HEK293 (cell line): ENCODE data around the gene ZNF385D.

Source experiments
- CTCF ChIA-PET: fragments of 350-600 bp; formaldehyde crosslinking; extraction: SDS; loops from one replicate; lab custom pipeline; 2021; ENCODE audit warnings: antibody characterized with exemption; lab: Yijun Ruan, JAX
- POLR2A ChIA-PET: fragments of 300-600 bp; formaldehyde crosslinking; extraction: SDS; loops from one replicate; lab custom pipeline; 2020; ENCODE audit warnings: antibody characterized with exemption, inconsistent platforms; lab: Yijun Ruan, JAX
- H3K27ac ChIP-seq: fragments of 200-500 bp; sonication (Bioruptor generic); 2 replicates; pipeline ENCODE4 v1.5.1; 2014; ENCODE audit warnings: low read depth, low read length, control low read depth, inconsistent platforms; ENCODE audit errors: extremely low read depth
- H3K36me3 ChIP-seq, 2 experiments: fragments of 200-500 bp in 1 of 2; sonication (Bioruptor generic) in 1 of 2; 1 replicate in 1 of 2; 2 replicates in 1 of 2; pipeline ENCODE4 v1.5.1; 2014 to 2017; ENCODE audit warnings: inconsistent platforms in 2 of 2, low read length in 2 of 2; ENCODE audit not compliant: control insufficient read depth in 2 of 2, insufficient read depth in 1 of 2
- H3K4me1 ChIP-seq: fragments of 200-500 bp; sonication (Bioruptor generic); 2 replicates; pipeline ENCODE4 v1.5.1; 2014; ENCODE audit warnings: mild to moderate bottlenecking, low read length, inconsistent platforms; ENCODE audit not compliant: control insufficient read depth, insufficient read depth
- H3K4me3 ChIP-seq: 2 replicates; pipeline ENCODE4 v1.5.1; 2011; ENCODE audit warnings: low read depth, mild to moderate bottlenecking, control low read depth, low read length, moderate library complexity
- H3K9me3 ChIP-seq: fragments of 200-500 bp; sonication (Bioruptor generic); 2 replicates; pipeline ENCODE4 v1.5.1; 2014; ENCODE audit warnings: low read depth, low read length, inconsistent platforms; ENCODE audit not compliant: control insufficient read depth, insufficient read depth
- GLI2 ChIP-seq: fragments of 450-650 bp; formaldehyde crosslinking; IDR thresholded peaks from 2 replicates; pipeline ENCODE4; 2017; ENCODE audit warnings: missing biosample characterization, missing genetic modification characterization, low read depth, borderline replicate concordance
- KLF16 ChIP-seq: fragments of 450-650 bp; formaldehyde crosslinking; IDR thresholded peaks from 2 replicates; pipeline ENCODE4 v1.5.1; 2017; ENCODE audit warnings: missing biosample characterization, missing genetic modification characterization
- MEIS1 ChIP-seq: sonication (generic); formaldehyde crosslinking; IDR thresholded peaks from 2 replicates; pipeline ENCODE4 v1.8.1; 2022; ENCODE audit warnings: missing genetic modification reagents, mild to moderate bottlenecking, borderline replicate concordance
- RBAK ChIP-seq: fragments of 450-650 bp; formaldehyde crosslinking; IDR thresholded peaks from 2 replicates; pipeline ENCODE4 v1.5.1; 2016; ENCODE audit warnings: missing biosample characterization, missing genetic modification characterization
- TRIM28 ChIP-seq: IDR thresholded peaks from 2 replicates; pipeline ENCODE4 v1.6.1; 2011; ENCODE audit warnings: low read length, control low read depth, borderline replicate concordance
- WT1 ChIP-seq: fragments of 450-650 bp; formaldehyde crosslinking; IDR thresholded peaks from 2 replicates; pipeline ENCODE4 v1.5.1; 2016; ENCODE audit warnings: missing biosample characterization, missing genetic modification characterization
- ZBTB21 ChIP-seq: fragments of 450-650 bp; formaldehyde crosslinking; IDR thresholded peaks from 2 replicates; pipeline ENCODE4 v1.5.1; 2017; ENCODE audit warnings: missing biosample characterization, missing genetic modification characterization
- ZBTB48 ChIP-seq: fragments of 450-650 bp; formaldehyde crosslinking; IDR thresholded peaks from 2 replicates; pipeline ENCODE4 v1.5.1; 2016; ENCODE audit warnings: missing biosample characterization, missing genetic modification characterization
- ZNF146 ChIP-seq: fragments of 450-650 bp; formaldehyde crosslinking; IDR thresholded peaks from 2 replicates; pipeline ENCODE4 v1.5.1; 2016; ENCODE audit warnings: missing biosample characterization, missing genetic modification characterization
- ZNF16 ChIP-seq: fragments of 450-650 bp; formaldehyde crosslinking; IDR thresholded peaks from 2 replicates; pipeline ENCODE4 v1.5.1; 2016; ENCODE audit warnings: low read depth, missing biosample characterization, missing genetic modification characterization
- ZNF211 ChIP-seq: fragments of 450-650 bp; formaldehyde crosslinking; IDR thresholded peaks from 2 replicates; pipeline ENCODE4 v1.5.1; 2016; ENCODE audit warnings: low read depth, missing biosample characterization, missing genetic modification characterization
- ZNF335 ChIP-seq: fragments of 450-650 bp; formaldehyde crosslinking; conservative IDR thresholded peaks from 2 replicates; pipeline ENCODE4 v1.5.1; 2016; ENCODE audit warnings: missing biosample characterization, missing genetic modification characterization
- ZNF530 ChIP-seq: fragments of 450-650 bp; formaldehyde crosslinking; IDR thresholded peaks from 2 replicates; pipeline ENCODE4 v1.5.1; 2016; ENCODE audit warnings: low read depth, missing biosample characterization, missing genetic modification characterization
- ZNF585B ChIP-seq: fragments of 450-650 bp; formaldehyde crosslinking; IDR thresholded peaks from 2 replicates; pipeline ENCODE4 v1.5.1; 2016; ENCODE audit warnings: missing biosample characterization, missing genetic modification characterization
- ZNF629 ChIP-seq: fragments of 450-650 bp; formaldehyde crosslinking; IDR thresholded peaks from 2 replicates; pipeline ENCODE4 v1.5.1; 2017; ENCODE audit warnings: missing biosample characterization, missing genetic modification characterization
- ZNF830 ChIP-seq: fragments of 450-650 bp; IDR thresholded peaks from 2 replicates; pipeline ENCODE4 v1.5.0; 2018; ENCODE audit warnings: missing biosample characterization, missing genetic modification characterization, low read depth, mild to moderate bottlenecking, moderate library complexity

The ZNF385D gene

GRCh38 chr3:21409401-21409800 is 341.6 kb downstream of the ZNF385D start (continued):
- no peak for TF ChIP-seq ZNF146

GRCh38 chr3:21407743-21408142 is 343.3 kb downstream of the ZNF385D start:
- Histone ChIP-seq H3K27ac (no peak overlapping the region), H3K36me3 (no peaks in the 10 kb centered on the region), H3K4me1 (no peaks in the 10 kb centered on the region), H3K9me3 (no peaks in the 10 kb centered on the region), H3K4me3 (no peak overlapping the region)
- TF ChIP-seq ZNF530 (tag by site-specific recombination) (no peak), ZBTB21 (tag by site-specific recombination) (no peak), KLF16 (tag by site-specific recombination) (no peak), ZNF335 (tag by site-specific recombination) (no peak), RBAK (no peak), GLI2 (tag by site-specific recombination) (no peak), ZNF629 (tag by site-specific recombination) (no peak), ZNF585B (tag by site-specific recombination) (no peak), TRIM28 (no peak), MEIS1 (no peak)
- CTCF ChIA-PET: no interaction called here
- POLR2A ChIA-PET: no interaction called here

GRCh38 chr3:21405671-21406667 is 345.0 kb downstream of the ZNF385D start:
- H3K4me1 ChIP-seq: no peaks in the 10 kb centered on the region
- no peaks in the 10 kb centered on the region for H3K9me3 ChIP-seq
- H3K36me3 ChIP-seq: no peaks in the 10 kb centered on the region
- H3K27ac ChIP-seq: no peak overlapping the region
- TF ChIP-seq WT1 (no peak), ZNF211 (tag by site-specific recombination) (no peak), ZNF830 (no peak)
- TF ChIP-seq, all 188 proteins: peak for 0
- no peak overlapping the region for H3K4me3 ChIP-seq
- ChIA-PET POLR2A (no interaction called here), CTCF (no interaction called here)

- Histone ChIP-seq H3K4me1 (no peaks in the 10 kb centered on the region), H3K9me3 (no peaks in the 10 kb centered on the region), H3K27ac (no peak overlapping the region), H3K36me3 (no peaks in the 10 kb centered on the region), H3K4me3 (no peak overlapping the region)
- ChIA-PET POLR2A (no interaction called here), CTCF (no interaction called here)
- TF ChIP-seq ZBTB48 (tag by site-specific recombination): no peak
Measured at GRCh38 chr3:21398461-21398860, 352.5 kb downstream of the ZNF385D start.

GRCh38 chr3:21393683-21394311 is 357.2 kb downstream of the ZNF385D start:
- TF ChIP-seq ZNF16 (tag by site-specific recombination): no peak
- no peak overlapping the region for H3K27ac ChIP-seq
- ChIA-PET CTCF (no interaction called here), POLR2A (no interaction called here)
- no peaks in the 10 kb centered on the region for H3K36me3 ChIP-seq
- no peaks in the 10 kb centered on the region for H3K9me3 ChIP-seq
- no peaks in the 10 kb centered on the region for H3K4me1 ChIP-seq
- H3K4me3 ChIP-seq: no peak overlapping the region
